Measurements from ENCODE around the gene ASIC1. TPM values are rescaled to one million over a fixed set of nuclear protein-coding genes. Genes with fewer than 3 reads are reported as not detected.
"Not testable (repeated sequence)": the region's sequence is repeated elsewhere in the genome, so short reads cannot be mapped to it uniquely, and the experiment has no call there.

The ASIC1 gene
- total RNA-seq, 1 donor from 2014 or later, result 4.1 TPM

DNA sequence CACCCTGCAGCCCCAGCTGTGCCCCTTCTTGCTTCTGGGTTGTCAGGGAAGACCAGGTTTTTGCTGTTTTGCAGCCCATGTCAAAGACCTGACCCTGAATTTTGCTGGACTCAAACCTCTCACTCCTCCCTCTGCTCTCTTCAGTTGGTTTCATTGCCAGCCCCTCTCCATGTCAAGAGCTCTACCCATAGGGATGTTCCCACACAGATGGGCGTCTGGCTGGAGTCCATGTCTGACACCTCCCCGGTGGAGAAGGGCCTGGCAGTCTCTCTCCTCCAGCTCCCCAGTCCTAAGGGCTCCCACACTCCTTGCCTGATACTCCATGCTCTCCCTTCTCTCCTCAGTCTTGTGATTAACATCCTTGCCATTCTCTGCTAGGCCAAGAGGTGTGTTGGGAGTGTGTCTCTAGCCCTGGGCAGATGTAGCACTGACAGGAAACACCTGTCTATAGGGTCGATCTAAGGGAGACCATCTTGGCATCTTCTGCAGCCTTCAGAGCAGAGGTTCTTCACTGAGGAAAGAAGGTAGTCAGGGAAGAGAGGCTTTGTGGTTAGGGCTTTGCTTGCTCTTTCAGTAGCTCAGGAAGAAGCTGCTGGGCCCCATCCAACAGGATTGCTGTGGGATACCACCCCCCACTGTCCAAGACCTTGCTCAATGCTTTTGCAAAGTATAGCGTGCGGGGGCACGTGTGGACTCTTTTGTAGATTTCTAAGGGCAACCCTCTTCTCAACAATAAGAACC lies 4.7 kb downstream of the ASIC1 start:
- DNase-seq, result no peak

DNA sequence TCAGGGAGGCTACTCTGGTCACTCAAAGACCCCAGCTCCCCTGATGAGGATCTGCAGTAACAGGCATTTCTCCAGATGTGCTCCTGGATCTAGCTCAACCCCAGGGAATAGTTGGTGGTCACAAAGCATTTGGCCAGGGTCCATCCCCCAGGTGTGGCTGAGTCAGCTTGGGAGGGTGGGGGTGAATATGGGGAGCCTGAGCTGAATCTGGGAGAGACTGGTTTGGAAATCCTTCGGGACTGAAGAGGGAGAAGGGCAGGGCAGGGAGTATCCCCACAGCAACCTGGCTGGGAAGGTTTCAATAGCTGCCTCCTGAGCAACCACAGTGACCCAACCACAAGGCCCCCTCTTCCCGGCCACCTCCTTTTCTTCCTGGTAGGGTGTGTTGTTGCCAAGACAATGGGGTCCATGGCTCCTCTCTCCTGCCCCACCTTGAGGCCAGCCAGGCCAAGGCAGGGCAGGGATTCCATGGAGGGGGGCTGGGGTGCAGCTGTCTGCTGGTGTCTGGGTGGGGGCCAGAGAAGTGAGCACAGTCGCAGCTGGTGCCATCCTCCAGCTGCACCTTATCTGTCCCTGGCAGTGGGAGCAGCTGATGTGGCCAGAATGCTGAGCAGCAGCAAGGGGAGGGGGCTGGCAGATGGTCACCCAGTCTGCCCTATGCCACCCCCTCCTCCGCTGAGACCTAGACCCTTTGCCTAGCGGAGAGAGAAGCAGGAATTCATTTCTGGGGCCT lies 5.5 kb downstream of the ASIC1 start:
- DNase-seq, result peak; percentile 89

DNA sequence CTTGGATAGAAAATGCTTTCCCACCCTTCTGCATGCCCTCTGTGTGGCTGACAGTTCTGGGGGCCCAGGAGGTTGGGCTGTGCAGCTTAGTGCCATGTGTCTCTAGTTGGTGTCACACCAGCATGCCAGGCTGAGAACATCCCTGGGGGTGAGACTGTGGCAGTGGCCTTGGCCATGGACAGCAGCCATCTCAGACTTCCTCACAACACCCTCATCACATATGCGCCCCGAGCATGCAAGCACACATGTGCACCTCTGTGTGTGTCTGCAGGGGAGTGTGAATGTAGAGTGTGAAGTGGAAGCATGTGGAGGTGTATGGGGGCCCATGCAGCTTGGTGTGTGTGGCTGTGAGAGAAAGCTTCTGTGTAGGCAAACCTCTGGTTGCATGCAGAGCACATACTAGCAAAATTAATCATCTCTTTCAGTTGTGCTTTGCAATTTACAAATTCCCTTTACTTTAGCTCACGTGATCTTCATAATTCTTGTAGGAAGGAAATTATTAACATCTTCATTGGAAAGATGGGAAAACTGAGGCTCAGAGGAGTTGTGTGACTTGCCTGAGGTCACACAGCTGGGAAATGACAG lies 8.4 kb downstream of the ASIC1 start:
- no peak for DNase-seq

DNA sequence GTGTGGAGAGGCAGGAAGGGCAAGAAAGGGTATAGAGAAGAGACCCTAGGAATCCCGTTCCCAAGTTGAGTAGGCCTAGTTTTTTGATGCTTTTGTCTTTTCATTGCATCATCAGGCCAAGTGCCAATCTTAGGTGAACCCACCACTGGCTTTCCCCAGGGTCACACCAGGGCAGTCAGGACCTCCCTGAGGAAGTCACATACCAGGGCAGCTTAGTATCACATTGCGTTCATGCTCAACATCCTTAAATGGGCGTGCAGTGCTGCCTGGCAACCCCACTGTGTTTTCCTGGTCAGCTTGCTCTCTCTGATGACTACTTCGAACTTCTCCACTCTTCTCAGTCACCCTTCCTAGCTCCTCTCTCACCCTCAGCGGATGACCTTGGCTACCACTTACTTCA lies 9.0 kb downstream of the ASIC1 start:
- DNase-seq, result peak; percentile 70

DNA sequence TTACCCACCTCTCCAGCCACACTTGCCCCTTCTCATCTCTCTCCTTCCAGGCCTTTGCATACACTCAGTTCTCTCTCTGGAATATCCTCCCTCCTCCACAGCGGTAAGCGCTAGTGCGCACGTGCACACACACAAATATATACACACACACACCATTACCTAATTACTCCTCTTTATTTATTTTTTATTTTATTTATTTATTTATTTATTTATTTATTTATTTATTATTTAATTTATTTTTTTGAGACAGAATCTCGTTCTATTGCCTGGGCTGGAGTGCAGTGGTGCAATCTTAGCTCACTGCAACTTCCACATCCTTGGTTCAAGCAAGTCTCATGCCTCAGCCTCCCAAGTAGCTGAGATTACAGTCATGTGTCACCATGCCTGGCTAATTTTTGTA lies 11.7 kb downstream of the ASIC1 start:
- no peak for DNase-seq

DNA sequence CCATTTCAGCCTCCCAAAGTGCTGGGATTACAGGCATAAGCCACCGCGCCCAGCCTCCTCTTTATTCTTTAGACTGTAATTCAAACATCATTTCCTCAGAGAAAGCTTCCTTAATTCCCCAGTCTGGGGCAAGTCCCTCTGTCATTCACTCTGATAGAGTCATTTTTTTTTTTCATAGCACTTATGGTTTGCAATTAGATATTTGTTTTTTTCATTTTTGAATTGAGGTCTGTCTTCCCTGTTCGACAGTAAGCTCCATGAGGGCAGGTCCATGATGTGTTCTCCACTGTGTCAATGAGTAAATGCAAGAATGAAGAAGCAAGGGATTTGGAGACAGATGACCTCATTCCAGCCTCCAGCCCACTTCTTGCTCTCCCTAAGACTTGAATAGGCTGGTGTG lies 12.1 kb downstream of the ASIC1 start:
- no peak for DNase-seq

DNA sequence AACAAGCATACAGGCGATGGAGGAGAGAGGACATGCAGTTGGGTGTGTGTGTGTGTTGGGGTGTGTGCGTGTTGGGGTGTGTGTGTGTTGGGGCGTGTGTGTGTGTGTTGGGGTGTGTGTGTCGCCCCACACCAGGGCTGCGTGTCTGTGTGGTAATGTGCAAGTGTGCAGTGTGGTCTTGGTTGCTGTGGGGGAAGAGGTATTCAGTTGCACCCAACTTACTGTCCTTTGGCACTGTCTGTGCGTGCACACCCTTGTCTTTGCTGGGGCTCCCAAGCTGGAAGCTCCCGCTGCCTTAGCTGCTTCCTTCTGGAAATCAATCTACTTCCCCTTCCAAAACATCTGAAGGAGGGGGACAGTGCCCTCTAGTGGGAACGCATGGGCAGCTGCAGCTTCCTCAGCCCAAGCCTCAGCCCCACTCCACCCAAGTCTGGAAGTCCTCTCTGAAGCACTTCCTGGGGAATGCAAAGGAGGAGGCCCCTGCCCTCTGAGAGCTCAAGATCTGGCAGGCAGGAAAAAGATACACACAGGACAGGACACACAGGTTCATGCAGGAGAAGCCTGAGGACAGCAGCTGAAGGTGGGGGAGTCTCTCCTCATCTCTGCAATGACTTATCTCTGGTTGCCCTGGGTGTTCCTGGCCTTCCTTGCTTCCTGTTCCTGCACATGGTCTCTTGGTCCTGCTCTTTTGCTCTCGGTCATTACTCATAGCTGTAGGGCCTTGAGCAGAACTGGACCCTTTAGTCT lies 13.1 kb downstream of the ASIC1 start:
- peak; percentile 94 for DNase-seq

DNA sequence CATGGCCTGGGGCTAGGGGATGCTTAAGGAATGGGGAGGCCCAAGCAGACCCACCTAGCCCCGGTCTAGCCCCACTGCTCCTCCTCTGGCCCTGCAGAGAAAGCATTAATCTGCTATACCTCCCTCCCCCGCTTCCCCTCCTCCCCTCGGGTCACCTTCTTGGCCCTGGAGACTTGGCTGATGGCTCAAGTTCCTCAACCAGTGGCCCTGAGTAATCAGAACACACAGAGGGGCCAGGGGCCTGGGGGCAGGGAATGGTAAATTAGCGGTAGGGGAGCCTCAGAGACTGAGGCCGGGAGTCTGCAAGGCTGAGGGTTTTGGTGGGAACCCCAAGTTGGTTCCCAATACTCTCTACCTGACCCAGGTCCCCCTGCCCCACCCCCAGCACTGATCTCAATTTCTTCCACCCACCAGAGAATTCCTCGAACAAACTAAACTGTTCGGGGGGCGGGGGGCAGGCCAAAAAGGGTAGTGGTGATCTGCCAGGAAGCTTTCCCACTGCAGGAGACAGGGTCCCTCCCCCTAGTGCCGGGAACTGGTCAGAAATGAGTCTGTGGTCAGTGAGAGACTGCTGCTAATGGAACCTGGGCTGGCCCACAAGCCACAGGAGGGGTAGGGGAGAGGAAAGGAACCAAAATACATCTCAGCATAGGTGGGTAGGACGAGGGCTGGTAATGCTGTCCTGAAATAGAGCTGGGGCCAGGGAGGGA lies 15.0 kb downstream of the ASIC1 start:
- no peak for DNase-seq

DNA sequence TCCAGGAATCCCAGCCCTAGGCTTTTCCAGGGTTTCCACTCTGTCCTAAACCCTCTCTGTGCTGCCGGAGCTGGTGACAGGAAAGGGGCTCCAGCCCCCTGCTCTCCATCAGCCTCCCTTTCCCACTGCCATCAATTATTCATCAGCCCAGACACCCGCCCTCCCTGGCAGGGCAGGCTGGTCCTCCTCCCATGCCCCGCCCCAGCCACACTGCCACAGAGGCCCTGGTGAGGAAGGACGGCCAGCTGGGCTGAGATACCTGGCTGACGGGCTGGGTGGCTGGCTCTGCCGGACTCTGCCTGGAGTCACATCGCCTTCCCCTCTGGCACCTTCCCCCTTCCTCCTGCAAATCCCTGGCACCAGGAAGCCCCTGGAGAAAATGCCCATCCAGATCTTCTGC lies 15.8 kb downstream of the ASIC1 start:
- DNase-seq, result no peak

DNA sequence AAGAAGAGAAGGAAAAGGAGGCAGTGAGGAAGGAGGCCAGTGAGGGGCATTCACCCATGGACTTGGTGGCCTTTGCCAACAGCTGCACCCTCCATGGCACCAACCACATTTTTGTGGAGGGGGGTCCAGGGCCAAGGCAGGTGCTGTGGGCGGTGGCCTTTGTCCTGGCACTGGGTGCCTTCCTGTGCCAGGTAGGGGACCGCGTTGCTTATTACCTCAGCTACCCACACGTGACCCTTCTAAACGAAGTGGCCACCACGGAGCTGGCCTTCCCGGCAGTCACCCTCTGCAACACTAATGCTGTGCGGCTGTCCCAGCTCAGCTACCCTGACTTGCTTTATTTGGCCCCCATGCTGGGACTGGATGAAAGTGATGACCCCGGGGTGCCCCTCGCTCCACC lies 16.3 kb downstream of the ASIC1 start:
- DNase-seq, result no peak

DNA sequence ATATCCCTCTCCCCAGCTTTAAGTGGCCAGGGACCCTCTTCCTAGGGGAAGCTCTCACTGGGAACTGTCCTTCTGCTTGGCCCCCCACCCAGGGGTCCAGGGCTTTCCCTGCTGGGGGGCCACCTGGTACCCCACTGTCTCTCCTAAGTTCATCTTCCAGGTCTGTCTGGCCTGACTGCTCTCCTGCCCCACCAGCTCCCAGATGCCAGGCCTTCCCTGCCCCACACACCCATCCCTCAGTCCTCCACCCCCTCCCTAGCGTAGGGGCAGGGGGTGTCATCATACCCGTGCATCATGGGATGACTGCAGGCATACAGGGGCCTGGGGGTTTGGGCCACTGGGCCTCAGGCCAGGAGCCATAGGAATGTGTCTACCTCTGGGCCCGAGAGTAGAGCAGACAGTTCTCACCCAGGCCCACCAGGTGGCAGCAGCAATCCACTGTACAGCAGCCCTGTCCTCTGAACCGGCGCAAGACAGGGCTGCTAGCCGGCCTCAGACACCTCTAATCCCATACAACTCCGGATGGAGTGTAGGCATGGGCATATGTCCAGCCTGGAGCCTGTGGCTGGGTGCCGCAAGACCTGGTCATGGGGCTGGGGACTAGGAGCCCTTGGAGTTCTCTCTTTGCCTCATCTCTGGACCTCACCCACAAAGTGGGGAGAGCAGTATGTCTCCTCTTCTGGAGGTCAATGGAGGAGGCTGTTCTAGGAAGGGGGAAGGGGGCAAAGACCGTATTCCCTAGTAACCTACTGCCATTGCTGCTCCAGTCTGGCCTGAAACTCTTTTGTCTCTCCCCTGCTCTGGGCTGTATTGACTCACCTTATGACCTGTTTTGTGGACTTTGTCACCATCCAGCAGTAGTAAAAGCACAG lies 17.8 kb downstream of the ASIC1 start:
- peak; percentile 90 for DNase-seq

DNA sequence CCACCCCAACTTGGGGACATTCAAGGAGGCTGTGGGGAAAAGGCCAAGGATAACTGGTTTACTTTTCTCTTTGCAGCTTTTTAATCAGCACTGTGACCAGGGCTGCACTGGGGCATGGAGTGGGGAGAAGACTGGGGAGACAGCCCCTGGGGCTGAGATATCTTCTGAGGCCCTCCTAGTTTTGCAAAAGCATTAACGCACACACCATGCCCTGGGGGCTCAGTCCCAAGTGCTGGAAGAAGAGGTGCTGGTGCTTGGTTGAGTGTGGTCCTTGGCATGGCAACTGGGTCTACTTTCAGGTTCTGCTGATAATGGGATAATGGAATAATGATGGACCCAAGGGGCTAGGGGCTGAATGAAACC lies 18.4 kb downstream of the ASIC1 start:
- DNase-seq, result no peak

DNA sequence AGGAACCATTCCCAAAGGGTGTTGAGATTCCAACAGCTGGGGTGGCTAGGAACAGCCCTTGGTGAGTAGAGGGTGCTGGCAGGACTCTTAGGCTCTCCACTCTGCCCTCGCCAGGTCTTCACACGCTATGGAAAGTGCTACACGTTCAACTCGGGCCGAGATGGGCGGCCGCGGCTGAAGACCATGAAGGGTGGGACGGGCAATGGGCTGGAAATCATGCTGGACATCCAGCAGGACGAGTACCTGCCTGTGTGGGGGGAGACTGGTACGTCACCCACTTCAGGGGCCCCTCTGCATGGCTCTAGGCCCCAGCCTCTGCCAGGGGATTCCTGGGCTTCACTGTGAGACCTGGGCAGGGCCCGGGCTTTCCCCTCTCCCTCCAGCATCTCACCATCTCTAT lies 19.7 kb downstream of the ASIC1 start:
- DNase-seq, result no peak

DNA sequence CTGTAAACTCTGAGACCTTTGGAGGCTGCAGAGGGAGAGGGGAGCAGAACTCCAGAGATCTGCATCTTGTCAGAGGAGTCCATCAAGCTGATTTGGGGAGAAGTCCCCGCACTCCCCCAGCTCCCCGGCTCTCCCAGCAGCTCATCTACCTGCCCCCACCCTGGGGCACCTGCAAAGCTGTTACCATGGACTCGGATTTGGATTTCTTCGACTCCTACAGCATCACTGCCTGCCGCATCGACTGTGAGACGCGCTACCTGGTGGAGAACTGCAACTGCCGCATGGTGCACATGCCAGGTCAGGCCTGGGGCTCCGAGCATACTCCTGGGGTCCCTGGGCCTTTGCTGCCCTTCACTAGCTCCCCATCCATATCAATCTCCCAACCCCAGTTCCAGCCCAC lies 20.9 kb downstream of the ASIC1 start:
- DNase-seq, result no peak

DNA sequence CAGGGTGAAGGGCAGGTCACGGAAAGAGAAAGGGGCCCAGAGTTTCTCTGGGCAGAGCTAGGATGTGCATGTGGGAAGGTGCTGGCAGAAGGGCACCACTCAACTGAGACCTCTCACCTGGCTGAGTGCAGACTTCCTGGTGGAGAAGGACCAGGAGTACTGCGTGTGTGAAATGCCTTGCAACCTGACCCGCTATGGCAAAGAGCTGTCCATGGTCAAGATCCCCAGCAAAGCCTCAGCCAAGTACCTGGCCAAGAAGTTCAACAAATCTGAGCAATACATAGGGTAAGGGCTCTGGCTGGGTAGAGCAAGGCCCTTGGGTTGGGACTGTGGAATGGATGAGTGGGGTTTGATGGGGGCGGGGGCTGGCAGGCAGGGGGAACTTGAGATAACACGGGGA lies 22.4 kb downstream of the ASIC1 start:
- no peak for DNase-seq

DNA sequence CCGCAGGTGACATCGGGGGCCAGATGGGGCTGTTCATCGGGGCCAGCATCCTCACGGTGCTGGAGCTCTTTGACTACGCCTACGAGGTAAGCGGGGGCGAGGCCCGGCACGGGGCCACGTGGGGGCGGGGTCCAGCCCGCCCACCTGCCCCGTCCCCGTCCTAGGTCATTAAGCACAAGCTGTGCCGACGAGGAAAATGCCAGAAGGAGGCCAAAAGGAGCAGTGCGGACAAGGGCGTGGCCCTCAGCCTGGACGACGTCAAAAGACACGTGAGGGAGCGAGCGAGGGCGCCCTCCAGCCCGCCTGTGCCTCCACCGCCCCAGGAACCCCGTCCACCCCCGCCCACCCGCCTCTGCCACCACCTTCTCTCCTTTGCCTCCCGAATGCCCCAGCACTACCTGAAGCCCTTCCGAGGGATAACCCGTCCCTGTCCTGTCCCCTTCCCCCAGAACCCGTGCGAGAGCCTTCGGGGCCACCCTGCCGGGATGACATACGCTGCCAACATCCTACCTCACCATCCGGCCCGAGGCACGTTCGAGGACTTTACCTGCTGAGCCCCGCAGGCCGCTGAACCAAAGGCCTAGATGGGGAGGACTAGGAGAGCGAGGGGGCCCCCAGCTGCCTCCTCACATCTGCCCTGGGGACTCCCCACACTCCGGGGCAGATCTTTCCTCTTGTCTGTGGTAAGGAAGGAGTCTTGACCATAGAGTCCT lies 23.9 kb downstream of the ASIC1 start:
- no peak for DNase-seq

DNA sequence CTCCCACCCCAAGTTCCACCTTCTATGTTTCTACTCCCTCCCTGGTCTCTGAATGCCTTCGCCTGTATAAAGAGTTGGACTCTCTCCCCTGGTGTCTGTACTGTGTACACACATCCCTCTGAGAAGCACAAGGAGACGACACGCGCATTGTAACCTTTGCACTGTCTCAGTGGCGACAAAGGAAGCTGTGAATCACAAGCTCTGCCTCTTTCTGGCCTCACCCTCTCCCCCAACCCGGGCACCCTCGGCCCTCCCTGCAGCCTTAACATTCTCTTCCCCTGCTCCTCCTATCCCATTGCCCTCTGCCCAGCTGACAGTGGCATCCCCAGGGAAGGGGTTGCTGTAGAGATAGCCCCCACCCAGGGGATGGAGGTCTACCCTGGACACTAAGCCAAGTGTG lies 25.2 kb downstream of the ASIC1 start:
- DNase-seq, result no peak

DNA sequence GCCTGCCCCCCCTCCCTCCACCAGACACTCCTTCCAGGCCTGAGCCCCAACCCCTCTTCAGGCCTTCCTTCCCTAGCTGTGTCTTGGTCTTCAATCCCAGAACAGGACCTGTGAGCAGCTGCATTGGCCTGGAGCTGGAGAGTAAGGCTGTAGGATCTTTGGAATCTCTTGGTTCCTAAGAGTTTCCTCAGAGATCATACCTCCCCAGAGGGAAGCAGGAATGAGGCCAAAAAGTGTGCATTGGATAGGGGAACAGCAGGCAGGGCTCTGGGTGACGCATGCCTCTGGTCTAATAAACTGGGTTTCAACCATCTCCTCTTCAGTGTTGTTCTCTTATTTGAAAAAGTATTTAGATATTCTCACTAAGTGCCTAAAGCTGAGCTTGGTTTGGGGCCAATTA lies 25.9 kb downstream of the ASIC1 start:
- no peak for DNase-seq

DNA sequence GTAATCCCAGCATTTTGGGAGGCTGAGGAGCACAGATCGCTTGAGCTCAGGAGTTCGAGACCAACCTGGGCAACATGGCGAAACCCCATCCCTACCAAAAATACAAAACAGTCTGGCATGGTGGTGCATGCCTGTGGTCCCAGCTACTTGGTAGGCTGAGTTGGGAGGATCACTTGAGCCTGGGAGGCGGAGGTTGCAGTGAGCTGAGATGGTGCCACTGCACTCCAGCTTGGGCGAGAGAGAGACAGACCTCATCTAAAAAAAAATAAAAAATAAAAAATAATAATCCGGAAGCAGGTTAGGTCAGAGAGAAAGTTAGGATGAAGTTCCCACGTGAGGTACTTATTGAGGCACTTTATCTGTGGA lies 27.0 kb downstream of the ASIC1 start:
- DNase-seq, result not testable (repeated sequence)

DNA sequence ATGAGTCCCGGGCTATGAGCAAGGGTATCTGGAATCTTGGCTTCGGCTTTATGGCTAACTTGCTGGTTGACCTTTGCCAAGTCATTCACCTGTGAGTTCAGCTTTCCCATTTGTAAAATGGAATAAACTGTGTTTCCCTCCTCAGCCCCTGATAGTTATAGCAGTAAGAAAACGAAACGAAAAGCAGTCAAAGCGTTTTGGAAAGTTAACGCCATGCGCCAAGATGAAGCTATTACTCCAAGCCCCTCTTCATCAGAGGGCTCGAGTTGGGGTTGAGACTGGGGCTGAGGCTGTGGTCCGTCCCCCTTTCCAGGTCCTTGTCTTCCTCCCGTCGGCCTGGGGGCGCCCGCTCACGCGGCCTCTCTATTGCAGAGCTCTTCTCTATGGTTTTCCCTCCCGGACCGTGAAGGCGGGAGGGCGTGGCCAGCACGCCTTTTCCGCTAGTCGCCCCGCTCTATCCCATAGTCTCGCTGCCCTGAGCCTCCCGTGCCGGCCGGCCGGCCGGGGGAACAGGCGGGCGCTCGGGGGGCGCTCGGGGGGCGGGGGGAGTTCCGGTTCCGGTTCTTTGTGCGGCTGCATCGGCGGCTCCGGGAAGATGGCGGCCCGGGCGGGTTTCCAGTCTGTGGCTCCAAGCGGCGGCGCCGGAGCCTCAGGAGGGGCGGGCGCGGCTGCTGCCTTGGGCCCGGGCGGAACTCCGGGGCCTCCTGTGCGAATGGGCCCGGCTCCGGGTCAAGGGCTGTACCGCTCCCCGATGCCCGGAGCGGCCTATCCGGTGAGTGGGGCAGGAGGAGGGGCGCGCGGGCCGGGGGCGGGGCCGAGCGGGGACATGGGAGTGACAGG lies 27.6 kb downstream of the ASIC1 start, which contains the start of gene SMARCD1:
TSS of gene SMARCD1 (plus strand) at position 568 of the 840 bp plus-strand sequence. CDS start at position 596, 28 bp downstream.
- peak; percentile 97 for DNase-seq
